NCI-H187 treated with DMSO at 0.1 percent for 48 hours (cell line): Measurements from ENCODE around the gene ITGB1BP1.

Experiments
- DNase-seq: peaks from one replicate; lab custom pipeline; 2025; lab: John Stamatoyannopoulos, UW

Gene ITGB1BP1

DNA sequence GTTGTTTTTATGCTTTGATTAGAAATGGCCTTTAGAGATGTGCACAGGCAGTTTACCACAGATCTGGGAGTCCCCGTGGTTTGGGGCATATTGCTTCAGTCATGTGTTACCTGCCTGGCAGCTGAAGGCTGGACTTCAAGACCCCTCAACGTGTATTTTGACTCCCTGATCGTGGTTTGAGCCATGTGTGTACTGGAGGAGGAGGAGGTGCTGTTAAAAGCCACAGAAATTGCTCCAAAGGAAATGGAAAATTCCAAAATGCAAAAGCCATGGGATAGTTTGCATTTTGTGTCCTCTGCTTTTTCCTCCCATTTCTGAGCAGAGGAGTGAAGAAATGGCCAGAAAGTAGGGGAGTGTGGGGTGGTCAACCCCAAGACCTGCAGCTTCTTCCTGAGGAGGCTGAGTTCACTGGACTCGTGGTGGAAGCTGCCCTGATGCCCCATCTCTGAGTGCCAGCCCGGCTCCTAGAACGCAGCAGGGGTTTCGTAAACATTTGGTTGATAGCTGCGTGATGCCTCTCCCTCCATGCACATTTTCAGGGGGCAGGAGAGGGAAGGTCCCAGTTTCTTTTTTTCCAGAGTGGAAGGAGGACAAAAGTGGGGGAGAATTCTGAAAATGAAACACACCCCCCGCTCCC lies 45.7 kb downstream of the ITGB1BP1 start:
- DNase-seq = no peak

DNA sequence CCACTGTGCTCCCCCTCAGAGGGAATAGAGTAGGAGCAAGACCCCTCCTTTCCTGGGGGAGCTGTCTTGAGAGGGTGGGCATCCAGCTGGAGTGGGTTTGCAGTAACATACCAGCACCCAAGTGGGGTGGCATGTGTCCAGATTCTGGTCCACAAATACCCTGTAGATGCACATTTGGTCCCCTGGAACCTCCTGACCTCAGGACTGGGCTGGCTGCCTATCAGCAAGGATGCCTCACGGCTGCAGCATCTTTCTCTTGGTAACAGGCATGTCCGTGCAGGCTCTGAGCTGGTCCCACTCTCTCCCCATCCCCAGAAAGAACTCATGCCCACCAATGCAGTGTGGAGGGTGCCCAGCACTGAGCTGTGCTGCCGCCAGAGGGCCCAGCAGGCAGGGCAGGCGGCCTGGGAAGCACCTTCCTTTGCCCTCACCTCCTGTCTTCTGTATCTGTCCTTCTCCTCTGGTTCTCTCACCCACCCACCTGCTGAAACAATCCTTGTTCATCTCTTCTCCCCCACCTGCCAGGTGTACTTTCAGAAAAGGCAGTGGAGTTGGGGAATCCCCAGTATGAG lies 47.4 kb downstream of the ITGB1BP1 start:
- no peak for DNase-seq

DNA sequence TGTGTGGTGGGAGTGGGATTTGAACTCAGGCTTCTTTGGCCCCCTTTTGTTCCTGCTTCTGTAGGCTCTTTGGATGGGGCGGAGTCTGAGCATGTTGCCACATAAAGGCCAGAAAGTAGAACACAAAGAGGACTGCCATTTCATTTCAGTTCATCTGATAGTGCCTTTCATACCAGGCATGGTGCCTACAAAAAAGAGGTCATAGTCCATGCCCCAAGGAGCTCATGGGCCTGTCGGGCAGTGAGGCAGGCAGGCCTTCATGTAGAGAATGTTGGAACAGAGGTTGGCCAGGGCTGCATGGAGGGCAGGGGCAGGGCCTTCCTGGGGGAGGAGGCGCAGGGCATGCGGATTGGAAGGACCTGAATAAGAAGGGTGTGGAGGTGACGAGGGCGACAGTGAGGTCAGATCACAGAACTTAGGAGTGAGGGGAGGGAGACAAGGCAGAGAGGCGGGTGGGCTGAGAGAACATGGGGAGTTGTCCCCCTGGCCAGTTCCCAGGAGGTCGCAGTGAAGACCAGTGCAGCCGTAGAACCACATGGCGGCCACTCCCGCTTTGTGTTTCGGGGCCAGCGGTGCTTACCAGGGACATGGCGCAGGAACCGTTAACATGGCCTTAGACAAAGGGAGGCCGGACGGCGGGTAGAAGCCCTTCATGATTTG lies 49.1 kb downstream of the ITGB1BP1 start:
- DNase-seq = no peak

DNA sequence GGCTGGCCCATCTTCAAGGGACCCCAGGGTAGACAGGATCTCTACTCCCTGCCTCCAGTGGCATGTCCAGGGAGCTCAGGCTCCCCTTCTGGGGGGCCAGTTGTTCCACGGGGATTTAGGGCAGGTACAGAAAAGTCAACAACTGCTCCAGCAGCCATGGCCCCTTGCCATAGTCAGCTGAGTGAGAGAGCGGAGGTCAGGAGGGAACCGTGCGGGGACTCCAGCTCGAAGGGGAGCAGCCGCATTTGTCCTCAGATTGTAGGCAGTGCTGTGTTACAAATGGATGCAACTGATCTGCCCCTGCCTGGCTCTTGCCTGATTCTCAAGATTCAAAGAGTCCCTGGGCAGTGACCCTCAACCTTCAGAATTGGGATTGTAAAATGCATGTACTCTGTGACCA lies 49.9 kb downstream of the ITGB1BP1 start:
- no peak for DNase-seq

DNA sequence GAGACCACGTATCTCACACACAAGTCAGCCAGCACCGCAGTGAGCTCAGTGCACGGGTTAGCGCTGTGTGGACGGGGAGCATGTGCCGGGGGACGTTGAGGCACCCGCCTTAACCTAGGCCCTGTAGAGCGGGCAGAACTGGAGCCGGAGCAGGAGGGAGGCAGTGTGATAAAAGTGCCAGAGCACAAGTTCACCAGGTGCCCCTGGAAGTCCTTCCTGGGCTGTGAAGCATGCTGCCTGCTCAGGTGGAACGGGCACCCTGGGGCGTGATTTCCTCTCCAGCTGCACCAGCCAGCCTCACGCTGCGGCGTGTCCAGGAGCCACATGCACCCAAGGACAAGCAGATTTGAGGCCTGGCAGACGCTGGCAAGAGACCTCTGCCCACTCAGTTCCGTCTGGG lies 50.3 kb downstream of the ITGB1BP1 start:
- no peak for DNase-seq

DNA sequence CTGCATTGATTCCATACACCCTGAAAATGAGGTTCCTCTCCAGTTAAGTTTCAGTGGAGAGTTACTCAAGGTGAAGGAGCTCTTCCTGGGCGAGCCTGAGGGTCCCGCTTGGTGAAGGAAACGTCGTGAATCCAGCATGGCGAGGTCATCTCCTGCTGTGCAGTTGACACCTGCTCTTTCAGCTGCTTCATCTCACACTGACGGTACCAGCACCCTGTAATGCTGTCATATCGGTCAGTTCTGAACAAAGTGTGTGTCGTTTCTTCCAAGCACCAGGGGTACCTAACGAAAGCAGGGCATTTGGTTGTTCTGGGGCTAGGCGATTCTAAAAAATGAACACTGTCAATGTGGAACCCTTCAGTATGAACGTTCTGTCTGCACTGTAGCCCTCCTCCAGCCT lies 52.6 kb downstream of the ITGB1BP1 start:
- DNase-seq = no peak

DNA sequence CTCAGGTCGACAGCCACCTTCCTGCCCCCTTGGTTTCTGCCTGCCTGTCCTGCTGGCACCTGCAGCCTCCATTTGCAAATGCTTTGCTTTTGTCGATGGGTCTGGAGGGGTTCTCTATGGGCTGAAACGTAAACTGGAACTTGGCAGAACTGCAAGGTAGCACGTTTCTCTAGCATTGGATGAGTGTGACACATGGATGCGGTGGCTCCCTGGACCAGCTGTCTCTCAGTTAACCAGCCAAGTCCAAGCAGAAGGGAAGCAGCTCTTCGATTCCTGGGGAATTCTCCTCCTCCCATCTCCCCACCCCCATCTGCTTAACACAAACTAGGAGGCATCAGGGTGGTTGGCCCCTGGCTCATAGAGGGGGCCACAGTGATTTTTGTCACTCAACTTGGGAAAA lies 57.3 kb downstream of the ITGB1BP1 start:
- no peak for DNase-seq

DNA sequence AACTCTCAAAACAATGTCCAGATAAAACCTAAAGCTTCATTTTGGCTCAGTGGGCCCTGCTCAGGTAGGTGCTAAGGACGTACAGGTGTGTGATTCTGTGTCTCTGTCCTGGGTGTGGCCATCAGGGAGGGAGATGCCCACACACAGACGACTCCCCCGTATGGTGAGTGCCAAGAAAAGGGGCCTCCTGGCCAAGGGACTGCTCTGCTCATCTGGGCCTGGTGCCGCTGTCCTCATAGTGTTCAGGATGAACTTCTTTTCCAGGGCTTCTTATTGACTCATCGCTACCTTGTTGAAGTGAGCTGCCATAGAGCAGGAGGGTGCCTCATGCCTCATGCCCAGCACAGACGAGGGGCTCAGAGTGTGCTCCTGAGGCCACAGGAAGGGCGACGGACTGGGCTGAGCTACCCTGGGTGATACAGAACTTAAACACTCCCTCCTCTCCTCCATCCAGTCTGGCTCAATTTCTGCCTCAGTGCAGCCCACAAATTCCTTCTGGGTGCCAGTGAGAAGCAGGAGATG lies 57.8 kb downstream of the ITGB1BP1 start:
- DNase-seq = no peak

DNA sequence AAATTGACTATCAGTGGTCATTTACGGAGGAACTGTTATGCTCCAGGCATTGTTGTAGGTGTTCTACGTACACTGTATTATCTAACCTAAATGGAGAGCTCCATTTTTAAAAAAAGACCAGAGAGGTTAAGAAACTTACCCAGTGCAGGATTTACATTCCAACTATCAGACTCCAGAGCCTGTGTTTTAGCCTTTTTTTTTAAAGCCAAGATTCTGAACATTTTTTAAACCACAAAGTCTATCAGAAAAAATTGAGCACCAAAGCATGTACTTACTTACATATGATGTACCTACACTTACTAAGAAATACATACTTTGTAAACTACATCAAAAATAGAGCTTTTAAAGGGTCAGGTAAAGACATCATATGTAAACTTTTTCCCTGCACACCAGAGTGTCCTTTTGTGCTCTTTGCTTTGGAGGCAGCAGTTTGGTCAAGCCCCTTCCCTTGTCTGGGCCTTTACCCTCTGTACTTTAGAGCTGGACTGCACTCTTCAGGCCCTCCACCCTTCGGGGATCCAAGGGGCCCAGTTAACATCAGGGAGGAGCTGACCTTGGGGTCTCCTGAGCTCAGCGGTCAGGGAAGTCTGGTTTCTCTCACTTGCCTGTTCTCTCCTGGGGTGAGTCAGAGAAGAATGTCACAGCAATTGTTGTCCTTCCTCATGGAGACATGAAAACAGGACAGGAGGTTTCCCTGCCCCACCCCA lies 58.4 kb downstream of the ITGB1BP1 start:
- DNase-seq = no peak

DNA sequence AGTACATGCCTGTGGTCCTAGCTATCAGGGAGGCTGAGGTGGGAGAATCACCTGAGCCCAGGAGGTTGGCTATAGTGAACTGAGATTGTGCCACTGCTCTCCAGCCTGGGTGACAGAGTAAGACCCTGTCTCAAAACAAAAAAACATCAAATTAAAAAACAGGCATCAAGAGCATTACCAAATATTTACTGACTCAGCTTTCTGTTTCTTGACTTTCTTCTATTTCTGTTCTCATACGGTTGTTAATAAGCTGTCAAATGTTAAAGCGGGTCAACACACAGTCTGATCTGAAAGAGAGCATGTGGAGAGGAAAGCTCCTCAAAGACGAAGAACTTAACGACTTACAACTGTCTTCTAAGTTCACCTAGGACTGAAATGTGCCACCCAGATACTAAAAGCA lies 59.0 kb downstream of the ITGB1BP1 start:
- DNase-seq = no peak

DNA sequence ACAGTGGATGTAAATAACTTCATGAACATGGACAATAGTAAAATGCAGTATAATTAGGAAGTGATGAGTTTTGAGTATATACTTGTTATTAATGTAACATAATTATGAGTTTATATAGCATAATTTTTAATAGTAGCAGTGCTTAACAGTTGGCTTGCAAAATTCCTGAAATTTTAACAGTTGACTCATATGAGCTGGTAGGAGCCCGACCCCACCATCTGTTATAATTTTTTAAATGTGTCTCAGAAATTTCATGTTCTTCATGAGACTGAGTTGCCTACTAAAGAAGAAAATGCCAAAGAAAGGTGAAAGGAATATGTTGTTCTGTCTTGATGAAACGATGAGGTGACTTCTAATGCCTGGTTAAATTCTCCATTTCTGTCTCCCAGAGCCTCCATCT lies 62.6 kb downstream of the ITGB1BP1 start:
- no peak for DNase-seq

DNA sequence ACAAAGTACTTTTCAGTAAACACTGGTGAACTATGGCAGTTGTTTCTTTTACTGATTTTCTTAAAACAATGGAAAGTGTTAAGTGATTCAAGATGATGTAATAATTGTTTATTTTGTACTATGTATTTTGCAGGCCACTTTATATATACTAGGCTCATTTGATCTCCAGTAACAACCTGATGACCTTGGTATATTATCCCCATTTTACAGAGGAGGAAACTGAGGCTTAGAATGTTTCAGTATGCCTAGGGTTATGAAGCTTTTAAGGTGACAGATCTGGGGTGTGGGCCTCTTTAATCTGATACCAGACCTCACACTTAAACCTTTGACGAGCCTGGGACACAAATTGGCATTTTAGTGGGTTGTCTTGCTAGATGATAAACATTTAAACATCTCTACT lies 63.2 kb downstream of the ITGB1BP1 start:
- DNase-seq = no peak

DNA sequence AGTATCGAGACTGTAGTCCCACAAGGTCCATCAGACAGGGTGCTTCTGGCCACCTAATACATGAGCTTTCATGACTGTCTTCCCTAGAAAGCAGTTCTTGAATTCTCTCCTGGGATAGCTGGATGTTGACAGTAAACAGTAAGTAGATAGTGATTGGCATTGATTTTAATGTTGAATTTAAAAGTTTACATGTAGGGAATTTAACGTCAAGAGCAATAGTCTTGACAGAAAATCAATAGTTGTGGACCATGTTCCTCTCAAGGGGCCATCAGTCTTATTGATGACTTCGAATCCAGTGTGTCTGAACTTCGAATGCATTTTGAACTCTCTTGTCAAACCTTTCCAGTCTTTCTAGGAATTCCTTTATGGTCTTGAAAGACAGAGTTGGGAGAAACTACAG lies 63.9 kb downstream of the ITGB1BP1 start:
- DNase-seq = no peak

DNA sequence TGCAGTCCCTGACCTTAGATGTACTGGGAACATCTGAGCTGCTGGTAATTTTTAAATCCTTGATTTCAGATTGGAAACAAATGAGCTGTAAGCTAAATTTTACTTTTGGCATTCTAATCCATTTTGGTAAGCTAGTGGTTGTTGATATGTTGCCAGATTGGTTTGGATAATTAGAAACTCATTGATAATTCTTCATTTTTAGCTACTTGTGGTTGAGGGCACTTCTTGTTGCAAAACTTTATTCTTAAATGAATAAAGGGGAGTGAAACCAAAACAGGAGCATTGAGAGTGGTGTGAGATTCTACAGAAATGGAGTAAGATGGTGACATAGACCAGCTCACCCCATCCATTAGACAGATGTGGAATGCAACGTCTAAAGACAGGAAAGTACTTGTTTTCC lies 64.5 kb downstream of the ITGB1BP1 start:
- DNase-seq = no peak

DNA sequence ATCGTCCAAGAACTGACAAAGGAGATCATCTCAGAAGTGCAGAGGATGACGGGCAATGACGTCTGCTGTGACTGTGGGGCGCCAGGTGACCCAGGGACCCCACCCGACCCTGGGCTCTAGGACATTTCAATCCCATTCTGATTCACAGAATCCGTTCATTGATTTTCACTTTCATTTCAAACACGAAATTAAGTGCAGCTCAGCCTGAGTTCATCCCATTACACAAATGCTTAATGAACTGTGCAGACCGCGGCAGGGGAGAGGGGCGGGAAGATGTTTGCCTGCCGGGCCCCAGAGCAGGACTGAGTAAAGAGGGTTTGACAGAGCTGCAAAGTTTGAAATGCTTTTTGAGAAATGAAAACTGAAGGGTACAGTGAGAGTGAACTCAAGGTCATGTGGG lies 67.1 kb downstream of the ITGB1BP1 start:
- DNase-seq = no peak

DNA sequence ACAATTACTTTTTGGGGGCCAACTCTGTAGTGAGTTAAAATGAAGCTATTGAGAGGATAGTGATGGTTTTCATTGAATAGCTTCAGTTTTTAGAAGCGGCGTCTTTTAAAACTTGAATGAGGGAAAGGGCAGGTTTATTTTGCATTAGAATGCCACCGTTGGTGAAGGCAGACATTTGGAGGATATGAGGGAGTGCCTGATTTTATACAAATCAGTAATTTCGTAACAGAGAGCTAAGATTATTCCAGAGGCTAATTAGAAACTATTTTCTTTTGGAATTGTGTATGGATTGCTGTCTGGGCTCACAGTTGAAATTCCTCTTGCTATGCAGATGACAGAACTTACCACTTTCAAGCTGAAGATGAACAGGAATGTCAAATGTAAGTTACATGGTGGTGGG lies 67.6 kb downstream of the ITGB1BP1 start:
- no peak for DNase-seq

DNA sequence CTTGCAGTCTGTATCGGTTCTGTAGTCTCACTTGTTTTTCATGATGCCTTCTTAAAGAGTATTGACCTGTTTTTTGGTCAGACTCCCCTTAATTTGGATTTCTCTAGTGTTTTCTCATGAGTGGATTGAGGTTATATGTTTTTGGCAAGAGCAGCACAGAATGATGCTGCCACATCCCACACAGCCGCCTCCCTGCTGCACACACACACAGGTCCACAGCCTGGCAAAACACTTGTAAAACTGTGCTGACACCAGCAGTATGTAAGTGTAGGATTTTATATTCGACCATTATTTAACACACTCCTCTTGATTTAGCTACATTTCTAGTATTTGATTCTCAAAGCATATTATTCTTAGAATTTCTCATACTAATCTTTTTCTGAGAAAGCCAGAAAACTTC lies 68.1 kb downstream of the ITGB1BP1 start:
- no peak for DNase-seq

DNA sequence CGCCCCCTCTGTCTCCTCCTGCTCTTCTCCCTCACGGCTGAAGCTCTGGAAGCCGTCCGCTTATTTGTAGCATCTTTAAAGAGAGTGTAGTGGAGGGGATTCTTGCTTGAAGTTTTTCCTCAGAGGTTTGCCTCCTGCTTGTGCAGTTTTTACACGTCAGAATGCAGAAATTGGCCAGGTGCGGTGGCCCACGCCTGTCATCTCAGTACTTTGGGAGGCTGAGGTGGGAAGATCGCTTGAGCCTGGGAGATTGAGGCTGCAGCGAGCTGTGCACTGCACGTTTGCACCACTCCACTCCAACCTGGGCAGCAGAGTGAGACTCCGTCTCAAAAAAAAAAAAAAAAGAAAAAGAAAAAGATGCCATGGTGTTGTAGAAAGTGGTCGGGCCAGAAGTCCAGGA lies 69.0 kb downstream of the ITGB1BP1 start:
- no peak for DNase-seq
